ENCODE data around the gene SDK1.

The SDK1 gene

GRCh38 chr7:4045450-4045849 lies 744.4 kb downstream of the SDK1 start:
- no peak for DNase-seq (ENCODE audit: low read depth in 2 of 2)

DNA sequence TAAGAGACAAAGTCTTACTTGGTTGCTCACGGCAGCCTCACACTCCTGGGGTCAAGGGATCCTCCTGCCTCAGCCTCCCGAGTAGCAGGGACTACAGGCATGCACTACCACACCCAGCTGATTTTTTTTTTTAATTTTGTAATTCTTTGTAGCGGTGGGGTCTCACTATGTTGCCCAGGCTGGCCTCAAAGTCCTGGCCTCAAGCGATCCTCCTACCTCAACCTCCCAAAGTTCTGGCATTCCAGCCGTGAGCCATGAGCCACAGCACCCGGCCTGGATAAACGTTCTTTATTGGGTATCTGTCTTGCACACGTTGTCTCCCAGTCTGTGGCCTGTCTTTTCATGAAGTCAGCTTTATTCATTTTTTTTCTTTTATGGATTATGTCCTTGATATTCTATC lies 744.9 kb downstream of the SDK1 start:
- no peak for DNase-seq (ENCODE audit: low read depth in 2 of 2)

DNA sequence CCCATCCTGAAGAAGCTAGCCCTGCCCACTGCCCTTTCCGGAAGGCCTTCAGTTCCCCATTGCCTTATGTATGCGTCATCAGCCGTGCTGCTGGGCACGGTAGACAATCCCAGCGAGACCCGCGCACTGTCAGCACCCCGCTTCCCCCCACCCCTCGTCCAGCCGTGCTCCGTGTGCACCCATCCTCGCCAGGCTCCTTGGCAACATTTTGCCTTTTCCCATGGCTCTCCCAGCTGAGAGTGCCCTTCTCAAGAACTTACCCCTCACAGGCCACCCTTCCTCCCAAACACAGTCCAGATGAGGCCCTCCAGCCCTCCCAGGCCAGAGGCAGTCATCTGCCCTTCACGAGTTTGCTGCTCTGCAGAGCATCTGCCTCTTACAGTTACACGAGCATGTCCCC lies 747.3 kb downstream of the SDK1 start:
- no peak for DNase-seq (ENCODE audit: low read depth in 2 of 2)

- no peak for DNase-seq (ENCODE audit: low read depth in 2 of 2)
Measured at GRCh38 chr7:4049202-4049601, 748.1 kb downstream of the SDK1 start.

GRCh38 chr7:4050126-4050660 lies 749.1 kb downstream of the SDK1 start:
- no peak for DNase-seq (ENCODE audit: low read depth in 2 of 2)

DNA sequence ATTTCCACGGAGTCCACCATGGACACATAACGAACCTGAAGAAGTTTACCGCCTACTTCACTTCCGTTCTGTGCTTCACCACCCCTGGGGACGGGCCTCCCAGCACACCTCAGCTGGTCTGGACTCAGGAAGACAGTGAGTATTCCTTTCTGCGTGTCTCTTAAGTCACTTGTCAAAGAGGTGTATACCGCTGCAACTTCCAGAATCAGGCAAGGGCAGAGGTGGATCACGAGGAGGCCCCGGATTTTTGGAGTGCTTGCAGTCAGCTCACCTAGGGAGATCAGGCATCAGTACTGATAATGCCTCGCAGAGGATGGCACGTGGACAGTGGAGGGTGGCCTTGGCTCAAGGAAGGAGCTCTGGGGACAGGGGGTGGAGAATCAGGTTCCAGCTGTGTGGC lies 750.6 kb downstream of the SDK1 start:
- no peak for DNase-seq (ENCODE audit: low read depth in 2 of 2)

DNA sequence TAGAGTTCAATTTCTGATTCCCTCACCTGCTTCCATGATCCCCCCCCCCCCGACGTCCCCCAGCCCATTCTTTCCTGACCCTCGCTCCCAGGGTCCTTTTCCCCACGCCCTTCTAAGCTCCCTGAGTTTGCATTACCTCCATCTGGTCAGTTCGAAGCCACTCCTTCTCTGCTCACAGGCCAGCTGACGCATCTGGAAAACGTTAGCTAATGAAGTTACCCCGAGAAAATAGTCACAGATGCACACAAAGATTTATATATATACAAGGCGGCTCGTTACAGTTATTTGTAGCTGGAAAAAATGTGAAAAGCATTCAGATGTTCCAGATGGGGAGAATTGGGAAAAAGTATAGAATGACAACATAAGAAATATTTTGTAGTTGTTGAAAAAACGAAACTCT lies 751.1 kb downstream of the SDK1 start:
- no peak for DNase-seq (ENCODE audit: low read depth in 2 of 2)

GRCh38 chr7:4054158-4054557 lies 753.1 kb downstream of the SDK1 start:
- no peak for DNase-seq (ENCODE audit: low read depth in 2 of 2)

- no peak for DNase-seq (ENCODE audit: low read depth in 2 of 2)
Measured at GRCh38 chr7:4056552-4057288, 755.7 kb downstream of the SDK1 start.

GRCh38 chr7:4057289-4057616 lies 756.2 kb downstream of the SDK1 start:
- DNase-seq (ENCODE audit: low read depth in 2 of 2), result no peak

DNA sequence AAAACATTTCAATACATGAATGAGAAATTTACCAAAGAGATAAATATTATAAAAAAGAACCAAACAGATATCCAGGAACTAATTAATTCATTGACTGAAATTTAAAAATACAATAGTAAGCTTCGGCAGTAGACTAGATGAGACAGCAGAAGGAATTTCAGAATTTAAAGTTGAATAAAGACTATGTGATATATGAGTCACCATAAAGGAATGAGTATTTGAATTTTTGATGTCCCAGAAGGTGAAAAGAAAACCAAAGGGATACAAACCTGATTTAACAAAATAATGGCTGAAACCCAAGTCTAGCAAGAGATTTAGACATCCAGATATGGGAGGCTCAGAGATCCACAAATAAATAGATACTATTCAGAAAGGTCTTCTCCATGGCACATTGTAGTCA lies 757.1 kb downstream of the SDK1 start:
- DNase-seq (ENCODE audit: low read depth in 2 of 2), result no peak

- no peak for DNase-seq (ENCODE audit: low read depth in 2 of 2)
Measured at GRCh38 chr7:4065190-4065589, 764.1 kb downstream of the SDK1 start.

DNA sequence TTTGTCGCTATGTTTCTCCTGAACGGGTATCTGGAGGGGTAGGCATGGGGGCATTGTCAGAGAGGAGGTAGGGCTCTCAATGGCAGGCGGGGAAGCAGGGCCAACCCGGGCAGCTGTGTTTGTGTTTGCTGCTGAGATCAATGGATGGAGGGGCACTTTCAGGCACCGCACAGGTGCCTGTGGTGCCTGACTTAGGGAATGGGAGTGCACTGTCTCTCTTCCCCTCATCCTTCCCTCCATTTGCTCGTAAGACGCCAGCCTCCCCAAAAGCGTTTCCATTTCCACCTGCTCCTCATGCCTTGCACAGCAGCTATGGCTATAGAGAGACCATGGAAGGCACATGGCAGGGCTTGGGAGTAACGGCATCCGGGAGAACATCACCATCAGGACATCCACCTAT lies 765.2 kb downstream of the SDK1 start:
- DNase-seq (ENCODE audit: low read depth in 2 of 2), result no peak

DNA sequence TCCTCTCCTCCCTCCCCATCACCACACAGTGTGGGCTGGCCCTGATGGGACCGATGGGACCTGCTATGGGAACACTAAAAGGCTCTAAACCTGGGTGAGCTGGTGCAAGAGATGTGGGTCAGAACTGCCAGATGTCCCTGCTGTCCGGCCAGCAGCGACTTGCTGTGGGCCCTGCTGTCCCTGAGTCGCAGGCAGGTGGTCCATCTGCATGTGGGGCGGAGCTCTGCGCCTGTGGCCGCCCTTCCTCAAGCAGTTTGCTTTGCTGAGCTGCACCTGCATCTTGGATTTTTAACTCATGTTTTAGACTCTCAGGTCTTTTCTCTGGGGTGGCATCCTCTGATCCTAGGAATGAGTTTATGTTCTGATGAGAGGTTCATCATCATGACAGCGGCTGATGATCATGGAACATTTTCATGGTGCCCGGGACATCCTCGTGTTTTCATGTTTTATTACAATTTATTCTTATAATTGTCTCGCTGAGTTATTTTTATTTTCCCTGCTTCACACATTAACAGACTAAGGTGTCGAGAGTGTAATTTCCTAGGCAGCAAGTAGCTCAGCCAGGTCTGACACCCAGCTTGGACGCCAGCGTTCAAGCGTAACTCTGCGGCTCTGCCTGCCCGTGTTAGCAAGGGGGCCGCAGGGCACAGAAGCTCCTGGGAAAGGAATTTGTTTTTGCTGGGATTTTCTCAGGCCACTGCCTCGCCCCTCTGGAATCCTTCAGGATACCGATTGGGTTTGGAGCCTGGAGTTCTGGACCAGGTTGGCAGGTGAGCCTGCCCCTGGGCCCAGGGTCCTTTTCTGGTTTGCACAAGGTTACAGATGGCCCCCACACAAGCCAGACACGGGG lies 765.8 kb downstream of the SDK1 start:
- no peak for DNase-seq (ENCODE audit: low read depth in 2 of 2)

- DNase-seq (ENCODE audit: low read depth in 2 of 2), result no peak
Measured at GRCh38 chr7:4067476-4067760, 766.4 kb downstream of the SDK1 start.

DNA sequence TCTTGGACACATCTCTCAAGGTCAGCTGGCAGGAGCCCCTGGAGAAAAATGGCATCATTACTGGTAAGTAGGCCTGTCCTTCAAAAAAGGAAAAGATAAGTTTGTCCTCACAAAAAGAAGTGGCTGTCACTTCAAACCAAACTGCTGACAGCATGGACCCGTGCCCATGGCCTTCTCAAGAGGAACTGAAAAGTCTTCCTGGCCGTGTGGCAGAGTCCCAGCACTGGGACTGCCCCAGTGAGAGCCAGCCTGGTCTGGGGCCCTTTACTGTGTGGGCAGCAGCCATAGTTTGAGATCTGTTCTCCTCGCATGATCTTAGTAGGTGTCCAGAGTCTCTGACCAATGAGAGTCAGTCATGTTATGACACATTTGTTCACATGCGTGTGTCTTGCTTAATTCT lies 766.8 kb downstream of the SDK1 start:
- DNase-seq (ENCODE audit: low read depth in 2 of 2), result no peak

DNA sequence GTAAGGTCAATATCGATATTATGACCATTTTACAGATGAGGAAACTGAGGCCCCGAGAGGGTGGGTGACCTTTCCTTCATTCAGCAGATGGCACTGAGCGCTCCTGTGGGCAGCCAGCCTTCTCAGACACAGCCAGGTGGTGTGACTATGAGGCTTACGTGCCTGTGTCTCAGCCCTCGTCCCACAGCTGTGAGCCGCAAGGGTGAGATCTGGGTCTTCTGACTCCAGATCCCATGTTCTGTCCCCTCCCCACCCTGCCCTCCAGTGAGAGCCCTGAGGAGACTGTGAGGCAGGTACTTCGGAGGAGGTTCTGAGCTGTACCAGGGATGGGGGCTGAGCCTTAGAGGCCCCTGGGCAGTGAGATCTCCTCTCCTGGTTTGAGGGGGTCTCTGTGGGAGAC lies 767.2 kb downstream of the SDK1 start:
- no peak for DNase-seq (ENCODE audit: low read depth in 2 of 2)

- no peak for DNase-seq (ENCODE audit: low read depth in 2 of 2)
Measured at GRCh38 chr7:4069268-4070095, 768.4 kb downstream of the SDK1 start.

GRCh38 chr7:4070214-4070613 lies 769.2 kb downstream of the SDK1 start:
- no peak for DNase-seq (ENCODE audit: low read depth in 2 of 2)

GRCh38 chr7:4071370-4072058 lies 770.5 kb downstream of the SDK1 start:
- no peak for DNase-seq (ENCODE audit: low read depth in 2 of 2)

DNA sequence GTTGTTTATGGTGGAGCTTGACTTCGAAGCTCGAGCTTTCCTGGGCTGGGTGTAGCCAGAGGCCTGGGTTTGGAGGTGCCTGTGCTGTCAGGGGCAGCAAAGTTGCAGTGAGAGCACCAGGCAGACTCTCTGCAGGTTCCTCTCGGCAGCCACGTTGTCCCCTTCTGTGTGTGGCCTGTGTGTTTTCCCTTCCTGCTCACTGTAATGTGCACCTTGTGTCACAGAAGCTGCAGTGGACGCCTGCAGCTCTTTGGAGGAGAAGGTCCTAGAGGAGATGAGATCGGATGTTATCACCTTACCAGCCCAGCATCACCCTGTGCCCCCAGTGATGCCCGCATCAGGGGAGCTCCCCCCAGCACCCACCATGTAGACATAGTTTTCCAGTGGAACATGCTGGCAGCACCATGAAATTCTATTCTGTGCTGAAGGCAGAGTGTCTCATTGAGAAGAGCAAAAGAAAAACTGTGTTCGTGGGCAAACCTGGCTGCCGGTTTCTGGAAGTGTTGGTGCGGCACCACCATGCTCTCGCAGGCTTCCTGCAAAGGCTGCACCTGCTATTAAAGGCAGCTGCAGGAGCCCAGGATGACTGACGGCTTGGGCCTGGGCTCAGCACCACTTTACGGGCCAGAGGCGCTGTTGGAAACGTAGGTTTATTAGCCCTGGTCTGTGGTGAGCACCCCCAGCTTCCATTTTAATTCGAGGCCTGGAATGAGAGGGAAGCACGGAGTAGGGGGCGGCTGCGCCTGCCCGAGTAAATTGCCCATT lies 771.3 kb downstream of the SDK1 start:
- DNase-seq (ENCODE audit: low read depth in 2 of 2), result no peak
